Gastrocnemius medialis (tissue), 4 donors: ENCODE results near the gene PLEKHM1.
"Not testable (repeated sequence)": the region's sequence is repeated elsewhere in the genome, so short reads cannot be mapped to it uniquely, and the experiment has no call there.

Experiments used
- POLR2A ChIP-seq, 2 donors: fragments of 450-650 bp; IDR thresholded peaks; one replicate each; pipeline ENCODE4 v1.6.1; 2017; ENCODE audit warnings: antibody characterized with exemption in 2 of 2, mild to moderate bottlenecking in 2 of 2, moderate library complexity in 2 of 2
- TF ChIP-seq, protein P1 (sequence below), 5 experiments: fragments of 450-650 bp in 3 of 5; fragments of 200-600 bp in 2 of 5; sonication (generic) in 2 of 5; IDR thresholded peaks in 4 of 5; conservative IDR thresholded peaks in 1 of 5; 1 replicate in 4 of 5; 2 replicates in 1 of 5; pipeline ENCODE4 v1.5.1; 2016 to 2019; ENCODE audit warnings: antibody characterized with exemption in 5 of 5, mild to moderate bottlenecking in 3 of 5, moderate library complexity in 3 of 5

DNA sequence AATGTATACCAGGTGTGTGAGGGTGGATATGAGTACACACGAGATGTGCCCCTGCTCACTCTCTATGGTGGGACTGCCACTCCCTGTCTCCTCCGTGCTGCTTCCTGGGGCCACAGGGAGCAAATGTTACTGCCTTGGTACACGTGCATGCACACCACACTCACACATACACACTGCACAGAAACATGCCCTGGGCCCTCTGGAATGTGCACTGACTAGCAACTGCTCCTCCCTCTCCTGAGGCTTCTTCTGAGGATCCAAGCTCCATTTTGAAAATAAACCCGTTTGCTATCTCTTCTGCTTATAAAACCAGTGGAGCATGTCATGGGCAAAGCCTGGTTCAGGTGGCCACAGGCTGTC, 21.3 kb downstream of the PLEKHM1 start:
- TF ChIP-seq, protein P1, sequence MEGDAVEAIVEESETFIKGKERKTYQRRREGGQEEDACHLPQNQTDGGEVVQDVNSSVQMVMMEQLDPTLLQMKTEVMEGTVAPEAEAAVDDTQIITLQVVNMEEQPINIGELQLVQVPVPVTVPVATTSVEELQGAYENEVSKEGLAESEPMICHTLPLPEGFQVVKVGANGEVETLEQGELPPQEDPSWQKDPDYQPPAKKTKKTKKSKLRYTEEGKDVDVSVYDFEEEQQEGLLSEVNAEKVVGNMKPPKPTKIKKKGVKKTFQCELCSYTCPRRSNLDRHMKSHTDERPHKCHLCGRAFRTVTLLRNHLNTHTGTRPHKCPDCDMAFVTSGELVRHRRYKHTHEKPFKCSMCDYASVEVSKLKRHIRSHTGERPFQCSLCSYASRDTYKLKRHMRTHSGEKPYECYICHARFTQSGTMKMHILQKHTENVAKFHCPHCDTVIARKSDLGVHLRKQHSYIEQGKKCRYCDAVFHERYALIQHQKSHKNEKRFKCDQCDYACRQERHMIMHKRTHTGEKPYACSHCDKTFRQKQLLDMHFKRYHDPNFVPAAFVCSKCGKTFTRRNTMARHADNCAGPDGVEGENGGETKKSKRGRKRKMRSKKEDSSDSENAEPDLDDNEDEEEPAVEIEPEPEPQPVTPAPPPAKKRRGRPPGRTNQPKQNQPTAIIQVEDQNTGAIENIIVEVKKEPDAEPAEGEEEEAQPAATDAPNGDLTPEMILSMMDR (IDR thresholded peaks at IDR 0.05 in 4 of 5, conservative IDR thresholded peaks at IDR 0.05 in 1 of 5): not testable (repeated sequence)
- TF ChIP-seq POLR2A (IDR thresholded peaks at IDR 0.05): not testable (repeated sequence)
